ENCODE results near the gene EIF4G1.

DNA sequence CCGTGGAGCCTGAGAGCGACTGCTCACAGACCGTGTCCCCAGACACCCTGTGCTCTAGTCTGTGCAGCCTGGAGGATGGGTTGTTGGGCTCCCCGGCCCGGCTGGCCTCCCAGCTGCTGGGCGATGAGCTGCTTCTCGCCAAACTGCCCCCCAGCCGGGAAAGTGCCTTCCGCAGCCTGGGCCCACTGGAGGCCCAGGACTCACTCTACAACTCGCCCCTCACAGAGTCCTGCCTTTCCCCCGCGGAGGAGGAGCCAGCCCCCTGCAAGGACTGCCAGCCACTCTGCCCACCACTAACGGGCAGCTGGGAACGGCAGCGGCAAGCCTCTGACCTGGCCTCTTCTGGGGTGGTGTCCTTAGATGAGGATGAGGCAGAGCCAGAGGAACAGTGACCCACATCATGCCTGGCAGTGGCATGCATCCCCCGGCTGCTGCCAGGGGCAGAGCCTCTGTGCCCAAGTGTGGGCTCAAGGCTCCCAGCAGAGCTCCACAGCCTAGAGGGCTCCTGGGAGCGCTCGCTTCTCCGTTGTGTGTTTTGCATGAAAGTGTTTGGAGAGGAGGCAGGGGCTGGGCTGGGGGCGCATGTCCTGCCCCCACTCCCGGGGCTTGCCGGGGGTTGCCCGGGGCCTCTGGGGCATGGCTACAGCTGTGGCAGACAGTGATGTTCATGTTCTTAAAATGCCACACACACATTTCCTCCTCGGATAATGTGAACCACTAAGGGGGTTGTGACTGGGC lies 30.3 kb downstream of the EIF4G1 start:
- TF ChIP-seq, protein P1, sequence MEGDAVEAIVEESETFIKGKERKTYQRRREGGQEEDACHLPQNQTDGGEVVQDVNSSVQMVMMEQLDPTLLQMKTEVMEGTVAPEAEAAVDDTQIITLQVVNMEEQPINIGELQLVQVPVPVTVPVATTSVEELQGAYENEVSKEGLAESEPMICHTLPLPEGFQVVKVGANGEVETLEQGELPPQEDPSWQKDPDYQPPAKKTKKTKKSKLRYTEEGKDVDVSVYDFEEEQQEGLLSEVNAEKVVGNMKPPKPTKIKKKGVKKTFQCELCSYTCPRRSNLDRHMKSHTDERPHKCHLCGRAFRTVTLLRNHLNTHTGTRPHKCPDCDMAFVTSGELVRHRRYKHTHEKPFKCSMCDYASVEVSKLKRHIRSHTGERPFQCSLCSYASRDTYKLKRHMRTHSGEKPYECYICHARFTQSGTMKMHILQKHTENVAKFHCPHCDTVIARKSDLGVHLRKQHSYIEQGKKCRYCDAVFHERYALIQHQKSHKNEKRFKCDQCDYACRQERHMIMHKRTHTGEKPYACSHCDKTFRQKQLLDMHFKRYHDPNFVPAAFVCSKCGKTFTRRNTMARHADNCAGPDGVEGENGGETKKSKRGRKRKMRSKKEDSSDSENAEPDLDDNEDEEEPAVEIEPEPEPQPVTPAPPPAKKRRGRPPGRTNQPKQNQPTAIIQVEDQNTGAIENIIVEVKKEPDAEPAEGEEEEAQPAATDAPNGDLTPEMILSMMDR (conservative IDR thresholded peaks at IDR 0.05; ENCODE audit: low read length): no peak
- no peak for TF ChIP-seq EZH2phosphoT487 (IDR thresholded peaks at IDR 0.05; ENCODE audit: borderline replicate concordance)
